ENCODE data around the gene CYP46A1. TPM values are rescaled to one million over a fixed set of nuclear protein-coding genes. Genes with fewer than 3 reads are reported as not detected.

Gene CYP46A1
- total and polyA plus RNA-seq, 2 donors (not counting 1 experiment from before 2014, with no cell fraction given) = 0.11 to 0.33 TPM

DNA sequence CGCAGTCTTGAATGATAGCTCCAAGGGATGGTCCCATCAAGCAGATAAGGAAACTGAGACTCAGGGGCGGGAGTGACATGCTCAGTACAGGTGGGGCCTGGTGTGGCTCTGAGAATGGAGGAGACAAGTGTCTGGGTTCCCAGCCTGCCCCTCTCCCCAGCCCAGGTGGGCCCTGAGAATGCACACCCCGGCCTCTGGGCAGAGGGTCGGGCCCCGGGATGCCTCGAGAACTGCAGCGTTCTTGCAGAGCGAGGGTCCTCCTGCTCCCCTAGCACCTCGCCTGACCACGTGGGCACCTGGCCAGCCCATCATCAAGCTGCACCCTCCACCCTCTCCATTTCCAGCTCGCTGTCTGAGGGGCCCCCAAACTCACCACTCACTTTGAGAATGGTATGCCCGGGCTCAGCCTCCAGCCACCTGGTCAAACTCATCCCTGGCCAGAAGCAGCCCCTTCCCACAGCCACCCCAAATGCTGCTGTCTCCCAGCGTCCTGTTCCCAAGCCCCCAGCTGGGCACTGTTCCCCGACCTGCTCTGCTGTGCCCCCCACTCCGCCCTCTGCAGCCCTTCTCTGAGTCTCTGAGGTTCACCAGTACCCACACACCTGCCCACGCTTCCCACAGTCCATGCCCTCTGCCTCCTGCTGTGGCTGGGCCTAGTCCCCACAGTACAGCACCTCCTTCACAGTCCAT is 44.3 kb downstream of the CYP46A1 start:
- Histone ChIP-seq H3K4me1 (ENCODE audit: control insufficient read depth, extremely low read depth, insufficient read depth, low read length) (peaks cover 4% of the 10 kb centered on the region), H3K9ac (ENCODE audit: insufficient read depth, low read length) (no peak overlapping the region), H3K27ac (ENCODE audit: insufficient read depth, low read length) (no peak overlapping the region), H3K4me2 (ENCODE audit: extremely low read depth, insufficient read depth, low read length) (no peak overlapping the region), H3K9me3 (ENCODE audit: control insufficient read depth, insufficient read depth, low read depth, low read length) (no peaks in the 10 kb centered on the region), H3K79me2 (ENCODE audit: control insufficient read depth, insufficient read depth, low read length) (no peaks in the 10 kb centered on the region), H4K20me1 (ENCODE audit: control insufficient read depth, extremely low read depth, insufficient read depth, low read length) (no peaks in the 10 kb centered on the region), H2AFZ (ENCODE audit: low read length) (no peak overlapping the region), H3K36me3 (ENCODE audit: control insufficient read depth, insufficient read depth, low read length) (no peaks in the 10 kb centered on the region), H3K4me3 (replicated peaks in 1 of 4; ENCODE audit: control extremely low read depth in 1 of 4, insufficient read depth in 1 of 4, low read depth in 3 of 4, low read length in 4 of 4) (no peak overlapping the region), H3K27me3 (ENCODE audit: control insufficient read depth, insufficient read depth, low read length) (peaks cover 2% of the 10 kb centered on the region)
- TF ChIP-seq EZH2 (IDR thresholded peaks at IDR 0.05; ENCODE audit: low read length, missing control alignments) (no peak), CTCF (conservative IDR thresholded peaks at IDR 0.05 in 1 of 2, IDR thresholded peaks at IDR 0.05 in 1 of 2; ENCODE audit: low read depth in 1 of 2, low read length in 2 of 2) (no peak)
- DNase-seq (ENCODE audit: low read depth in 2 of 2) = no peak

GRCh38 chr14:99728981-99729451 is 44.9 kb downstream of the CYP46A1 start:
- Histone ChIP-seq H3K4me2 (ENCODE audit: extremely low read depth, insufficient read depth, low read length) (no peak overlapping the region), H4K20me1 (ENCODE audit: control insufficient read depth, extremely low read depth, insufficient read depth, low read length) (no peaks in the 10 kb centered on the region), H3K9me3 (ENCODE audit: control insufficient read depth, insufficient read depth, low read depth, low read length) (no peaks in the 10 kb centered on the region), H3K79me2 (ENCODE audit: control insufficient read depth, insufficient read depth, low read length) (no peaks in the 10 kb centered on the region), H3K4me3 (replicated peaks in 1 of 4; ENCODE audit: control extremely low read depth in 1 of 4, insufficient read depth in 1 of 4, low read depth in 3 of 4, low read length in 4 of 4) (no peak overlapping the region), H3K4me1 (ENCODE audit: control insufficient read depth, extremely low read depth, insufficient read depth, low read length) (peaks cover 4% of the 10 kb centered on the region), H2AFZ (ENCODE audit: low read length) (no peak overlapping the region), H3K9ac (ENCODE audit: insufficient read depth, low read length) (no peak overlapping the region), H3K36me3 (ENCODE audit: control insufficient read depth, insufficient read depth, low read length) (no peaks in the 10 kb centered on the region), H3K27me3 (ENCODE audit: control insufficient read depth, insufficient read depth, low read length) (peaks cover 2% of the 10 kb centered on the region), H3K27ac (ENCODE audit: insufficient read depth, low read length) (no peak overlapping the region)
- DNase-seq (ENCODE audit: low read depth in 2 of 2) = no peak
- no peak for TF ChIP-seq EZH2 (IDR thresholded peaks at IDR 0.05; ENCODE audit: low read length, missing control alignments)
- no peak for TF ChIP-seq CTCF (conservative IDR thresholded peaks at IDR 0.05 in 1 of 2, IDR thresholded peaks at IDR 0.05 in 1 of 2; ENCODE audit: low read depth in 1 of 2, low read length in 2 of 2)

GRCh38 chr14:99729991-99730875 is 46.1 kb downstream of the CYP46A1 start:
- H3K9me3 ChIP-seq (ENCODE audit: control insufficient read depth, insufficient read depth, low read depth, low read length) = no peaks in the 10 kb centered on the region
- no peaks in the 10 kb centered on the region for H3K36me3 ChIP-seq (ENCODE audit: control insufficient read depth, insufficient read depth, low read length)
- H3K27me3 ChIP-seq (ENCODE audit: control insufficient read depth, insufficient read depth, low read length) = no peaks in the 10 kb centered on the region
- peak overlapping the region in 2 of 4 experiments; percentile 34 to 58 for H3K4me3 ChIP-seq (replicated peaks in 1 of 4; ENCODE audit: control extremely low read depth in 1 of 4, insufficient read depth in 1 of 4, low read depth in 3 of 4, low read length in 4 of 4)
- no peaks in the 10 kb centered on the region for H4K20me1 ChIP-seq (ENCODE audit: control insufficient read depth, extremely low read depth, insufficient read depth, low read length)
- H2AFZ ChIP-seq (ENCODE audit: low read length) = peak overlapping the region; percentile 29
- no peak for DNase-seq (ENCODE audit: low read depth in 2 of 2)
- peak overlapping the region; percentile 32 for H3K9ac ChIP-seq (ENCODE audit: insufficient read depth, low read length)
- no peak overlapping the region for H3K27ac ChIP-seq (ENCODE audit: insufficient read depth, low read length)
- peak overlapping the region; percentile 72 for H3K4me2 ChIP-seq (ENCODE audit: extremely low read depth, insufficient read depth, low read length)
- peaks cover 4% of the 10 kb centered on the region for H3K4me1 ChIP-seq (ENCODE audit: control insufficient read depth, extremely low read depth, insufficient read depth, low read length)
- TF ChIP-seq CTCF (conservative IDR thresholded peaks at IDR 0.05 in 1 of 2, IDR thresholded peaks at IDR 0.05 in 1 of 2; ENCODE audit: low read depth in 1 of 2, low read length in 2 of 2) = peak; percentile 77 to 86
- no peak for TF ChIP-seq EZH2 (IDR thresholded peaks at IDR 0.05; ENCODE audit: low read length, missing control alignments)
- no peaks in the 10 kb centered on the region for H3K79me2 ChIP-seq (ENCODE audit: control insufficient read depth, insufficient read depth, low read length)
